ENCODE measurements around the gene KRT80.

The KRT80 gene

GRCh38 chr12:52127683-52128450 is 63.9 kb downstream of the KRT80 start:
- no peak for DNase-seq

- DNase-seq = no peak
Observed at GRCh38 chr12:52126605-52127578, 64.9 kb downstream of the KRT80 start.

GRCh38 chr12:52126050-52126604 is 65.7 kb downstream of the KRT80 start:
- DNase-seq = no peak

DNA sequence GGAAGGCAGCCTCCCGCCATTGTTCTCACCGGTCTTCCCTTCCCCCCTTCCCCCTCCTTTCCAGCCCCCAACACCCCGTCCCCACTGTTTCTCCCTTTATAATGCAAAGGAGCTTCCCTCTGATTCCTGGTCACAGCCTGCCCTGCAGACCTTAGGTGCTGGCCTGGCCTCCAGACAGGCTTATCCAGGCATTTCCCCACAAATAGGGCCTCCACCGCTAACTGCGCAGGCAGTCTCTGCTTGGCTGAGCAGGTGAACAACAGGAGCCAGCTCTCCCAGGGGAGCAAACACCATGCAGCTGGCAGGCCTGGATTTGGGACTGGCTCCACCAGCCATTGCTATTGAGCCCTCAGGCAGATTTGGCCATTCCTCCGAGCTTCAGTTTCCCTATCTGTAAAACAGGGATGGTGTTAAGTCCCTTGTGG is 66.3 kb downstream of the KRT80 start:
- DNase-seq = no peak

- DNase-seq = no peak
Observed at GRCh38 chr12:52123487-52124186, 68.2 kb downstream of the KRT80 start.

- DNase-seq = no peak
Observed at GRCh38 chr12:52122904-52123303, 68.9 kb downstream of the KRT80 start.

GRCh38 chr12:52122540-52122871 is 69.3 kb downstream of the KRT80 start:
- no peak for DNase-seq

DNA sequence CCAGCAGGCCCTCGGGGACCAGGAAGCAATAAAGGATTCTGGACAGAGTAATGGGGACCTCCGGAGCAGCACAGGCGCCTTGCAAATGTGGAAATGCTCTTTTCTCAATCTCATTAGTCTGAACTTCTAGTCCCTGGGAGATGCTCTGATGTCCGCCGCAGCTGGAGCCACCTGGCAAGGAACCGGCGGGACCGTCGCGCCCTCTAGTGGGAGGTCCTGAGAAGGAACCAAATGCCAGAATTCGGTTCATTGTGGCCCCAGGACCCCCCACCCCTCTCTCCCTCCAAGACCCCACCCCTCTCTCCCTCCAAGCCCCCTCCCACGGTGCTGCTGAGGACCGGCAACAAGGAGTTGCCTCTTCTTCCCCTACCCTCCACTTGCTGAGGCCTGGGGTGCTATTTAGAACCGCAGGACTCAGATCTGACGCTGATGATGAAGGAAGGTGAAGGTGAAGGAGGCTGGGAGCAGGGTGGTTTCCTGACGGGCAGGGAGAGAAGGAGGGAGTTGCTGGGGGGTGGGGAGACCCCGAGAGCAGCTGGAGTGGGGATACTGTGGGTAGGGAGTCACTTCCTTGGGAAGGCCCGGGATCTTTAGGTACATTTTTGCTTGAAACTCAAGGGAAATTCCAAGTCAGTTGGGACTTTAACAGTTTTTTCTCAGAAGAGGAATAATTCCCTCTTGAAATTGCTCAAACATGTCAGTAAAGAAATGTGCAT is 69.8 kb downstream of the KRT80 start:
- no peak for DNase-seq

DNA sequence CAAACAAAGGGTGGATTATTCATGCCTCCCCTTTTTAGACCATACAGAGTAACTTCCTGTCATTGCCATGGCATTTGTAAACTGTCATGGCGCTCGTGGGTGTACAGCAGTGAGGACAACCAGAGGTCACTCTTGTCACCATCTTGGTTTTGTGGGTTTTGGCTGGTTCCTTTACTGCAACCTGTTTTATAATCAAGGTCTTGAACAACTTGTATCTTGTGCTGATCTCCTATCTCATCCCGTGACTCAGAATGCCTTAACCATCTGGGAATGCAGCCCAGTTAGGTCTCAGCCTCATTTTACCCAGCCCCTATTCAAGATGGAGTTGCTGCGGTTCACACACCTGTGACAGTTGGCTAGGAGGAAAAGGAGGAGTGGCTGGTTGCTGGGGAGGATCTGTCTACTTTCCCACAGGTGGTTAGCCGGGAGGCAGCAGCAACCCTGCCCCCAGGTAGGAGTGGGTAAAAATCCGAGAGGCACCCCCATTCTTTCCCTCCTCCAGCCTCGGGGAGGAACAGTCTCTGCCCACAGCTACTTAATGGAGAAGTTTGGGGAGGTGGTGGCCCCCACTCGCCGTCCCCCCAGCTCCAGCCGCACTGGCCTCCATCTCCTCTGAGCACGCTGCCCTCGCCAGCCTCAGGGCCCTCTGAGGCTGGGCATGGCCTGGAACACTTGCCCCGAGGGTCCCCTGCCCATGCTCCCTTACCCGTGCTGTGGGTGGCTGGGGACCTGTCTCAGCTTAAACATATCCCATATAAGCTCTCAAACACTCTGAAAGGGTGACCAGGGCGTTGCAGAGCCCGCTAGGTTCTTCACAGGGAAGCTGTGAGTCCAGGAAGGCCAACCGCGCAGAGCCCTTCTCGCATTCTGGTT is 70.6 kb downstream of the KRT80 start:
- DNase-seq = no peak

DNA sequence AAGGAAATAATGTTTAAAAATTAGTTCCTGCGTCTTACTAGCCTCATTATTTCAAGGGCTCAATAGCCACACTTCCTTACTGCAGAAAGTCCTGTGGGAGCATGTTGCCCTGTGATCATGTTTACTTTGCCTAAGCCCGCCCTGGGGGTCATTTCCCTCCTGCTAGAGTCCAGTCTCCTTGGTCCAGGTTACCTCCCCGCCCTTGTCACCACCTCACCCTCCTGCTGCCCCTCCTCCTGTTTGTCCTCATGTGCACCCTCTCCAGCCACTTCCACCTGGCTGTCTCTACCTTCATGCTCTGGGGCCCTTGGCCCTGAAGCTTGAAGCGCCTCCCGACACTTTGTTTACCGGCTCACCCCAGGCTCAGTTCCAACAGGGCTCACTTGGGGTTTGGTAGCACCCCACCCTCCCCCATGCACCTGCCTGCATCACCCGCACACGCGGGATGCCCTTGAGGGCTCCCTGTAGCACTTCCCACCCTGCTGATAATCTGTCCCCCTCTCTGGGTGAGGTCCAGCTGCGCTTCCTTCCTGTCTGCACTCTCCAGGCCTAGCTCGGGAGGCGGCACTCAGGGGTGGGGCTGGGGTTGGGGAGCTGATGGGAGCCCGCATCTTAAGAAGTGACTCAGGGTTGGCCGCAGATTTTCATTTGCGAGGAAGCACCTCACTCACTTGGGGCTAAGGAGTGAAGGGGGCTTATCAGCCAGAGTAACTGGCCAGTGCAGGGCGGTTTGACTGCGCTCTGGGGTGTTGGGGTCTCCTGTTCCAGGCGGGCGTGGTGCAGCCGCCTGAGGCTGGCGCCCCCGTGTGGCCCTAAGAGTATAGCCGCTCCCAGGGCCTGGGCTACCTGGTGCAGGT is 72.2 kb downstream of the KRT80 start:
- no peak for DNase-seq

Data from cortex of kidney (tissue), 1 donor.